Liver (tissue), 9 donors: Measurements from ENCODE around the gene SH3BGRL3. TPM values are rescaled to one million over a fixed set of nuclear protein-coding genes. Genes with fewer than 3 reads are reported as not detected.
A peak's percentile ranks its signal among the peaks of the same experiment; 100 is the strongest.

Experiments used
- DNase-seq: peaks from one replicate; pipeline ENCODE4 v3.0.0-alpha.2; 2017; ENCODE audit warnings: low spot score
- H3K27ac ChIP-seq, 2 donors: one replicate each; pipeline ENCODE4 v1.7.0; 2013; ENCODE audit warnings: inconsistent platforms in 2 of 2, low read length in 2 of 2, control low read depth in 1 of 2, low read depth in 1 of 2, mild to moderate bottlenecking in 1 of 2
- H3K27me3 ChIP-seq, 4 donors: one replicate each; pipeline versions ENCODE4 v1.6.1 to v1.7.0; 2013; ENCODE audit warnings: low read length in 3 of 4, inconsistent platforms in 1 of 4, mild to moderate bottlenecking in 1 of 4, moderate library complexity in 1 of 4; ENCODE audit not compliant: control insufficient read depth in 4 of 4, insufficient read depth in 4 of 4
- H3K36me3 ChIP-seq, 4 donors: one replicate each; pipeline versions ENCODE4 v1.6.1 to v1.7.0; 2013; ENCODE audit warnings: low read length in 3 of 4, mild to moderate bottlenecking in 3 of 4, low read depth in 1 of 4, moderate library complexity in 1 of 4; ENCODE audit not compliant: control insufficient read depth in 4 of 4, insufficient read depth in 3 of 4
- H3K4me1 ChIP-seq, 4 donors: one replicate each; pipeline versions ENCODE4 v1.6.1 to v1.7.0; 2013; ENCODE audit warnings: low read length in 3 of 4, mild to moderate bottlenecking in 3 of 4, moderate library complexity in 1 of 4; ENCODE audit not compliant: control insufficient read depth in 4 of 4, insufficient read depth in 4 of 4
- H3K4me3 ChIP-seq, 3 donors: one replicate each; pipeline versions ENCODE4 v1.6.1 to v1.7.0; 2013; ENCODE audit warnings: low read length in 3 of 3, control low read depth in 1 of 3, low read depth in 1 of 3, mild to moderate bottlenecking in 1 of 3
- H3K9ac ChIP-seq, 2 donors: one replicate each; pipeline ENCODE4 v1.7.0; 2013; ENCODE audit warnings: low read length in 2 of 2, mild to moderate bottlenecking in 2 of 2, moderate library complexity in 2 of 2, control low read depth in 1 of 2, low read depth in 1 of 2
- H3K9me3 ChIP-seq, 4 donors: one replicate each; pipeline versions ENCODE4 v1.6.1 to v1.7.0; 2013; ENCODE audit warnings: low read length in 3 of 4; ENCODE audit not compliant: control insufficient read depth in 4 of 4
- ATF3 ChIP-seq: IDR thresholded peaks from 2 replicates; pipeline ENCODE4 v1.6.1; 2016; ENCODE audit warnings: antibody characterized with exemption
- CTCF ChIP-seq: fragments of 150-350 bp; IDR thresholded peaks from 2 replicates; pipeline ENCODE4 v1.5.1; 2017; ENCODE audit warnings: improper control_type of control experiment, low read depth, low read length; ENCODE audit not compliant: missing input control
- EGR1 ChIP-seq, 2 donors: IDR thresholded peaks; 2 replicates each; pipeline ENCODE4 v1.6.1; 2016 to 2018; ENCODE audit warnings: antibody characterized with exemption in 2 of 2, low read depth in 2 of 2
- FOXA1 ChIP-seq: IDR thresholded peaks from 2 replicates; pipeline ENCODE4 v1.6.1; 2016; ENCODE audit warnings: antibody characterized with exemption
- FOXA2 ChIP-seq: IDR thresholded peaks from 2 replicates; pipeline ENCODE4 v1.6.1; 2016; ENCODE audit warnings: antibody characterized with exemption
- GABPA ChIP-seq, 2 donors: IDR thresholded peaks in 1 of 2; conservative IDR thresholded peaks in 1 of 2; 2 replicates each; pipeline ENCODE4 v1.6.1; 2016; ENCODE audit warnings: antibody characterized with exemption in 2 of 2, mild to moderate bottlenecking in 1 of 2, moderate library complexity in 1 of 2
- HNF4A ChIP-seq, 2 donors: conservative IDR thresholded peaks; 2 replicates each; pipeline ENCODE4 v1.6.1; 2016; ENCODE audit warnings: antibody characterized with exemption in 2 of 2, mild to moderate bottlenecking in 2 of 2
- HNF4G ChIP-seq: IDR thresholded peaks from 2 replicates; pipeline ENCODE4 v1.6.1; 2016; ENCODE audit warnings: antibody characterized with exemption
- JUND ChIP-seq, 2 donors: IDR thresholded peaks; 2 replicates each; pipeline ENCODE4 v1.6.1; 2016; ENCODE audit warnings: antibody characterized with exemption in 2 of 2
- MAX ChIP-seq: IDR thresholded peaks from 2 replicates; pipeline ENCODE4 v1.6.1; 2016; ENCODE audit warnings: antibody characterized with exemption
- NR2F2 ChIP-seq: IDR thresholded peaks from 2 replicates; pipeline ENCODE4 v1.6.1; 2016; ENCODE audit warnings: antibody characterized with exemption
- RAD21 ChIP-seq, 2 donors: IDR thresholded peaks; 2 replicates each; pipeline ENCODE4 v1.6.1; 2016; ENCODE audit warnings: antibody characterized with exemption in 2 of 2, mild to moderate bottlenecking in 2 of 2
- REST ChIP-seq: IDR thresholded peaks from 2 replicates; pipeline ENCODE4 v1.6.1; 2016; ENCODE audit warnings: antibody characterized with exemption, mild to moderate bottlenecking
- RXRA ChIP-seq, 2 donors: IDR thresholded peaks; 2 replicates each; pipeline ENCODE4 v1.6.1; 2017 to 2018; ENCODE audit warnings: antibody characterized with exemption in 2 of 2, mild to moderate bottlenecking in 1 of 2
- SP1 ChIP-seq: IDR thresholded peaks from 2 replicates; pipeline ENCODE4 v1.6.1; 2018; ENCODE audit warnings: antibody characterized with exemption, mild to moderate bottlenecking
- TAF1 ChIP-seq: conservative IDR thresholded peaks from 2 replicates; pipeline ENCODE4 v1.6.1; 2016; ENCODE audit warnings: antibody characterized with exemption, mild to moderate bottlenecking
- YY1 ChIP-seq: IDR thresholded peaks from 2 replicates; pipeline ENCODE4 v1.6.1; 2016; ENCODE audit warnings: antibody characterized with exemption, mild to moderate bottlenecking
- ZBTB33 ChIP-seq: IDR thresholded peaks from 2 replicates; pipeline ENCODE4 v1.6.1; 2016; ENCODE audit warnings: antibody characterized with exemption
- WGBS: extraction: QIAGEN DNeasy Blood & Tissue Kit; methylation state at CpG from one replicate; pipeline ENCODE4 v1.1.7; 2013; 5-methylcytosine and 5-hydroxymethylcytosine counted together
- polyA plus RNA-seq, 2 donors: library from polyadenylated mRNA; stranded (reverse) in 1 of 2; unstranded in 1 of 2; fragments of 200-250 nt in 1 of 2; fragments of >200 nt in 1 of 2; fragmentation: Nextera tagmentation in 1 of 2; extraction: Ambion mirVana in 1 of 2; gene quantifications; one replicate each; pipeline versions ENCODE4 v1.2.1 to v1.2.3, GENCODE V29; 2013 to 2015
- total RNA-seq, 2 donors: library from RNA; depleted of rRNA; stranded (reverse); fragments of >200 nt; gene quantifications; one replicate each; pipeline ENCODE4 v1.2.3, GENCODE V29; 2014
- donor health status: healthy.
- donor health status: healthy.
- donor health status: healthy.
- donor health status: healthy.
- donor health status: healthy.

Gene SH3BGRL3
- total and polyA plus RNA-seq, 4 donors: 4.5 to 93.2 (median 23.0) TPM

GRCh38 chr1:26290882-26291261 is 11.0 kb downstream of the SH3BGRL3 start:
- Histone ChIP-seq H3K27ac (peak overlapping the region in 1 of 2 donors; percentile 56), H3K9ac (no peak overlapping the region), H3K27me3 (no peaks in the 10 kb centered on the region), H3K36me3 (no peaks in the 10 kb centered on the region), H3K4me1 (peaks cover 0 to 3% (median 0%) of the 10 kb centered on the region in 4 donors), H3K4me3 (no peak overlapping the region), H3K9me3 (no peaks in the 10 kb centered on the region)
- WGBS: 83% methylated on average over 11 of the region's 11 CpGs
- TF ChIP-seq TAF1: no peak
- no peak for TF ChIP-seq NR2F2
- no peak for TF ChIP-seq MAX
- no peak for TF ChIP-seq REST
- TF ChIP-seq FOXA2: no peak
- TF ChIP-seq CTCF: no peak
- TF ChIP-seq RXRA (IDR thresholded peaks at IDR 0.05): no peak
- DNase-seq: no peak

GRCh38 chr1:26291433-26291832 is 11.5 kb downstream of the SH3BGRL3 start:
- no peak overlapping the region for H3K9ac ChIP-seq
- no peaks in the 10 kb centered on the region for H3K9me3 ChIP-seq
- 97% methylated on average over 3 of the region's 3 CpGs for WGBS
- TF ChIP-seq JUND (IDR thresholded peaks at IDR 0.05): no peak
- no peak for TF ChIP-seq TAF1
- TF ChIP-seq FOXA2: no peak
- TF ChIP-seq CTCF: no peak
- TF ChIP-seq HNF4A (conservative IDR thresholded peaks at IDR 0.05): no peak
- TF ChIP-seq HNF4G: no peak
- no peak for TF ChIP-seq FOXA1
- no peak for TF ChIP-seq NR2F2
- TF ChIP-seq EGR1 (IDR thresholded peaks at IDR 0.05; ENCODE audit: low read depth in 2 of 2): no peak
- no peak for TF ChIP-seq RXRA (IDR thresholded peaks at IDR 0.05)
- no peak for TF ChIP-seq YY1
- no peak for TF ChIP-seq ATF3
- TF ChIP-seq SP1: no peak
- no peak for TF ChIP-seq GABPA (IDR thresholded peaks at IDR 0.05 in 1 of 2, conservative IDR thresholded peaks at IDR 0.05 in 1 of 2)
- no peak for TF ChIP-seq RAD21 (IDR thresholded peaks at IDR 0.05)
- no peak for TF ChIP-seq MAX
- TF ChIP-seq REST: no peak
- no peak for TF ChIP-seq ZBTB33
- no peaks in the 10 kb centered on the region for H3K27me3 ChIP-seq
- H3K36me3 ChIP-seq: no peaks in the 10 kb centered on the region
- H3K27ac ChIP-seq: no peak overlapping the region
- H3K4me3 ChIP-seq: no peak overlapping the region
- peaks cover 0 to 3% (median 0%) of the 10 kb centered on the region in 4 donors for H3K4me1 ChIP-seq
- DNase-seq: no peak
